BE2C (cell line): ENCODE data around the gene UBAP2.

Experiments used
- DNase-seq: peaks from one replicate; pipeline ENCODE4 v3.0.0-alpha.2; 2020
- H3K27me3 ChIP-seq: fragments of 250-450 bp; sonication (Bioruptor Pico); 2 replicates; pipeline ENCODE4 v1.5.1; 2020; ENCODE audit warnings: mild to moderate bottlenecking
- H3K36me3 ChIP-seq: fragments of 250-450 bp; sonication (Bioruptor Pico); 2 replicates; pipeline ENCODE4 v1.5.1; 2020; ENCODE audit warnings: mild to moderate bottlenecking
- H3K4me1 ChIP-seq: fragments of 250-450 bp; sonication (Bioruptor Pico); 2 replicates; pipeline ENCODE4 v1.5.1; 2020
- H3K4me3 ChIP-seq: 2 replicates; pipeline ENCODE4 v1.5.1; 2011; ENCODE audit warnings: low read depth, low read length
- H3K9me3 ChIP-seq: fragments of 250-450 bp; sonication (Bioruptor Pico); 2 replicates; pipeline ENCODE4 v1.5.1; 2020
- CTCF ChIP-seq: IDR thresholded peaks from 2 replicates; pipeline ENCODE4 v1.5.1; 2012; ENCODE audit warnings: mild to moderate bottlenecking, low read depth, low read length

UBAP2 gene

DNA sequence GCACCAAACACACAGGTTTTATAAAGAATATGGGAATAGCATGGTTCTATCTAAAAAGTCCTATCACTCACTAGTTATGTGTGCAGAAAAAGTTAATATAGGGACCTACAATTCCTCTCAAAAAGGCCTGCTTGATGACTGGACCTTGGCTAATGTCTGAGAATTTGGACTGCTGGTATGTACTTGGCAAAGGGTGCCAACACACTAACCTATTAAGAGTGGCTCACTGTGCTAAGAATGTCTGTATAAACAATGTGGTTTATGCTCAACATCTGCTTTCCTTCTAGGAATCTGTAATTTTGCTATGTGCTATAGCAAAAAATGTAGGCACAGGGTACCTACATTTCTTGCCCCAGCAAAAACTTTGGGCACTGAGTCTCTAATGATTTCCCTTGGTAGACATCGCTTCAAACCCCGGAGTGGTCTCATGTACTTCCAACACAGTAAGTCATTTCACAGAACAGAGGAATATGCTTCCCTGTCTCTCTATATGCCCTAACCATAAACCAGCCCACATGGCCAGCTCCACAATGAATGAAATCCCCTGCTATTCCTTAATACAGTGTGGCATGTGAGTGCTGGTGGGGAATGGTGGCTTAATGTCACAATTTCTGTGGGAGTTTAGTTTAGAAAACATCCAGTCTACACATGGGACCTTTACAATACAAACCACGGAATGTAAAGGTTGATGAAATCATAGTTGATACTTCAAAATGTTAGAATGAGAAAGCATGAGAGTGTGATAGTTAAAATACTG lies 101.7 kb downstream of the UBAP2 start:
- Histone ChIP-seq H3K36me3 (peaks cover 83% of the 10 kb centered on the region), H3K9me3 (no peaks in the 10 kb centered on the region), H3K27me3 (no peaks in the 10 kb centered on the region), H3K4me1 (no peaks in the 10 kb centered on the region), H3K4me3 (no peak overlapping the region)
- TF ChIP-seq CTCF, result no peak
- no peak for DNase-seq

- TF ChIP-seq CTCF, result no peak
- DNase-seq, result no peak
- H3K36me3 ChIP-seq, result peaks cover 83% of the 10 kb centered on the region
- H3K9me3 ChIP-seq, result no peaks in the 10 kb centered on the region
- H3K27me3 ChIP-seq, result no peaks in the 10 kb centered on the region
- no peak overlapping the region for H3K4me3 ChIP-seq
- H3K4me1 ChIP-seq, result no peaks in the 10 kb centered on the region
These were observed 105.3 kb downstream of the UBAP2 start for GRCh38 chr9:33943389-33943788.

- Histone ChIP-seq H3K9me3 (no peaks in the 10 kb centered on the region), H3K36me3 (peaks cover 84% of the 10 kb centered on the region), H3K4me1 (no peaks in the 10 kb centered on the region), H3K4me3 (no peak overlapping the region), H3K27me3 (no peaks in the 10 kb centered on the region)
- no peak for DNase-seq
- TF ChIP-seq CTCF, result no peak
These were observed 106.1 kb downstream of the UBAP2 start for GRCh38 chr9:33942471-33943083.

GRCh38 chr9:33939924-33940874 lies 108.5 kb downstream of the UBAP2 start:
- H3K36me3 ChIP-seq, result peaks cover 75% of the 10 kb centered on the region
- no peak for TF ChIP-seq CTCF

GRCh38 chr9:33934188-33934878 lies 114.4 kb downstream of the UBAP2 start:
- no peak for DNase-seq
- no peaks in the 10 kb centered on the region for H3K4me1 ChIP-seq
- H3K4me3 ChIP-seq, result no peak overlapping the region
- H3K9me3 ChIP-seq, result no peaks in the 10 kb centered on the region
- no peak for TF ChIP-seq CTCF
- no peaks in the 10 kb centered on the region for H3K27me3 ChIP-seq
- H3K36me3 ChIP-seq, result peaks cover 75% of the 10 kb centered on the region

More at GRCh38 chr9:33939924-33940874, 108.5 kb downstream of the UBAP2 start:
- Histone ChIP-seq H3K27me3 (no peaks in the 10 kb centered on the region), H3K9me3 (no peaks in the 10 kb centered on the region), H3K4me3 (no peak overlapping the region), H3K4me1 (no peaks in the 10 kb centered on the region)
- DNase-seq, result no peak
